GM12874 (cell line): ENCODE measurements around the gene ZNF423.

Experiments used
- CTCF ChIP-seq: IDR thresholded peaks from 2 replicates; pipeline ENCODE4 v1.5.1; 2011; ENCODE audit warnings: low read depth, mild to moderate bottlenecking, control low read depth, low read length, moderate library complexity; ENCODE audit not compliant: insufficient read depth

The ZNF423 gene

GRCh38 chr16:49602201-49602975 is 253.5 kb downstream of the ZNF423 start:
- no peak for TF ChIP-seq CTCF

- TF ChIP-seq CTCF = no peak
These were observed 254.3 kb downstream of the ZNF423 start for GRCh38 chr16:49601576-49601975.

GRCh38 chr16:49600976-49601375 is 254.9 kb downstream of the ZNF423 start:
- TF ChIP-seq CTCF = no peak

- no peak for TF ChIP-seq CTCF
These were observed 255.4 kb downstream of the ZNF423 start for GRCh38 chr16:49600536-49600935.

GRCh38 chr16:49599704-49600103 is 256.2 kb downstream of the ZNF423 start:
- TF ChIP-seq CTCF = no peak

GRCh38 chr16:49599281-49599680 is 256.6 kb downstream of the ZNF423 start:
- TF ChIP-seq CTCF = no peak

GRCh38 chr16:49598383-49599170 is 257.3 kb downstream of the ZNF423 start:
- no peak for TF ChIP-seq CTCF
